HepG2 (cell line): ENCODE results near the gene NOP9. TPM values are rescaled to one million over a fixed set of nuclear protein-coding genes. Genes with fewer than 3 reads are reported as not detected.

ENCODE experiments used
- AGO1 ChIP-seq: fragments of 200-400 bp; formaldehyde crosslinking; IDR thresholded peaks from 2 replicates; pipeline ENCODE4 v1.6.1; 2017; ENCODE audit warnings: mild to moderate bottlenecking, low read depth, low read length, moderate library complexity; ENCODE audit not compliant: poor library complexity, severe bottlenecking
- AHDC1 ChIP-seq: sonication (generic); formaldehyde crosslinking; IDR thresholded peaks from 2 replicates; pipeline ENCODE4 v1.5.1; 2020; ENCODE audit warnings: mild to moderate bottlenecking, missing genetic modification reagents, borderline replicate concordance
- CCDC6 ChIP-seq: sonication (generic); formaldehyde crosslinking; IDR thresholded peaks from 2 replicates; pipeline ENCODE4 v1.8.1; 2022; ENCODE audit warnings: mild to moderate bottlenecking, missing genetic modification reagents, moderate library complexity
- CEBPB ChIP-seq: IDR thresholded peaks from 2 replicates; pipeline ENCODE4 v1.6.1; 2011; ENCODE audit warnings: low read depth, low read length, improper control_type of control experiment, borderline replicate concordance
- CSRNP2 ChIP-seq: sonication (generic); formaldehyde crosslinking; conservative IDR thresholded peaks from 2 replicates; pipeline ENCODE4 v1.8.0; 2022; ENCODE audit warnings: low read depth, missing genetic modification reagents
- MAFF ChIP-seq: IDR thresholded peaks from 2 replicates; pipeline ENCODE4 v1.6.1; 2011; ENCODE audit warnings: low read depth, low read length, improper control_type of control experiment
- MLLT10 ChIP-seq: sonication (generic); formaldehyde crosslinking; IDR thresholded peaks from 2 replicates; pipeline ENCODE4 v1.4.0; 2020; ENCODE audit warnings: missing genetic modification reagents
- MXD4 ChIP-seq: IDR thresholded peaks from 2 replicates; pipeline ENCODE4 v1.6.1; 2016; ENCODE audit warnings: mild to moderate bottlenecking, missing biosample characterization, missing genetic modification reagents
- RFXANK ChIP-seq: IDR thresholded peaks from 2 replicates; pipeline ENCODE4 v1.6.1; 2016
- TBL1XR1 ChIP-seq: fragments of 150-350 bp; IDR thresholded peaks from 2 replicates; pipeline ENCODE4 v1.6.1; 2014; ENCODE audit warnings: borderline replicate concordance, low read length; ENCODE audit not compliant: partially characterized antibody
- ZNF276 ChIP-seq: sonication (generic); formaldehyde crosslinking; IDR thresholded peaks from 2 replicates; pipeline ENCODE4 v1.4.0; 2020; ENCODE audit warnings: mild to moderate bottlenecking, low read depth, missing genetic modification reagents
- ZNF496 ChIP-seq: sonication (generic); formaldehyde crosslinking; IDR thresholded peaks from 2 replicates; pipeline ENCODE4 v1.8.1; 2023; ENCODE audit warnings: mild to moderate bottlenecking, moderate library complexity, missing genetic modification reagents; ENCODE audit not compliant: insufficient replicate concordance
- ZNF609 ChIP-seq: sonication (generic); formaldehyde crosslinking; IDR thresholded peaks from 2 replicates; pipeline ENCODE4 v1.4.0; 2020; ENCODE audit warnings: mild to moderate bottlenecking, missing genetic modification reagents, borderline replicate concordance
- ZNF878 ChIP-seq: sonication (generic); formaldehyde crosslinking; IDR thresholded peaks from 2 replicates; pipeline ENCODE4 v1.8.1; 2023; ENCODE audit warnings: mild to moderate bottlenecking, missing genetic modification reagents, moderate library complexity
- polyA plus RNA-seq, 8 experiments: library from polyadenylated mRNA; depleted of rRNA in 3 of 8; stranded (reverse) in 7 of 8; unstranded in 1 of 8; fragments of >200 nt; fragmentation: Illumina TruSeq in 4 of 8; extraction: Trizol in 4 of 8; gene quantifications; 2 replicates each; pipeline versions ENCODE4 v1.2.1 to v1.2.3, GENCODE V29; 2011 to 2016; ENCODE audit warnings: low read depth in 4 of 8, missing spikeins in 1 of 8, mixed read lengths in 1 of 8; ENCODE audit not compliant: insufficient read depth in 1 of 8
- total RNA-seq, 5 experiments: library from RNA; depleted of rRNA; stranded (reverse); fragments of >200 nt; fragmentation: Illumina TruSeq; extraction: Trizol; gene quantifications; 2 replicates each; pipeline ENCODE4 v1.2.3, GENCODE V29; 2016; ENCODE audit warnings: low read depth in 1 of 5

NOP9 gene
- total and polyA plus RNA-seq, 2 of the 13 experiments (the other 11 are each of a cell fraction or from before 2014, with no cell fraction given): 24.5 to 61.6 TPM

- TF ChIP-seq AHDC1 (CRISPR knock-in tag): no peak
- TF ChIP-seq ZNF878: no peak
- no peak for TF ChIP-seq CCDC6 (CRISPR knock-in tag)
- no peak; the same call in 1 of the 2 replicates for TF ChIP-seq RFXANK (CRISPR knock-in tag)
- no peak for TF ChIP-seq ZNF609
- no peak for TF ChIP-seq MLLT10 (CRISPR knock-in tag)
- no peak for TF ChIP-seq CEBPB
- peak; percentile 11 for TF ChIP-seq TBL1XR1
- no peak for TF ChIP-seq ZNF496 (CRISPR knock-in tag)
- no peak for TF ChIP-seq MAFF
- no peak for TF ChIP-seq ZNF276 (CRISPR knock-in tag)
- no peak for TF ChIP-seq CSRNP2 (CRISPR knock-in tag)
- peak; percentile 65; the same call in 1 of the 2 replicates for TF ChIP-seq MXD4
- no peak for TF ChIP-seq AGO1
Measured at GRCh38 chr14:24296341-24297157, 3.1 kb upstream of the NOP9 start (continued).
